Measurements from ENCODE around the gene CMC2. TPM values are rescaled to one million over a fixed set of nuclear protein-coding genes. Genes with fewer than 3 reads are reported as not detected.

Gene CMC2
- total RNA-seq, 4 donors from 2014 or later = 8.9 to 37.8 (median 34.1) TPM

GRCh38 chr16:80954985-80955384 is 51.7 kb downstream of the CMC2 start:
- TF ChIP-seq EP300 (IDR thresholded peaks at IDR 0.05) = no peak
- no peak for TF ChIP-seq POLR2A (IDR thresholded peaks at IDR 0.05)
- TF ChIP-seq, protein P1, sequence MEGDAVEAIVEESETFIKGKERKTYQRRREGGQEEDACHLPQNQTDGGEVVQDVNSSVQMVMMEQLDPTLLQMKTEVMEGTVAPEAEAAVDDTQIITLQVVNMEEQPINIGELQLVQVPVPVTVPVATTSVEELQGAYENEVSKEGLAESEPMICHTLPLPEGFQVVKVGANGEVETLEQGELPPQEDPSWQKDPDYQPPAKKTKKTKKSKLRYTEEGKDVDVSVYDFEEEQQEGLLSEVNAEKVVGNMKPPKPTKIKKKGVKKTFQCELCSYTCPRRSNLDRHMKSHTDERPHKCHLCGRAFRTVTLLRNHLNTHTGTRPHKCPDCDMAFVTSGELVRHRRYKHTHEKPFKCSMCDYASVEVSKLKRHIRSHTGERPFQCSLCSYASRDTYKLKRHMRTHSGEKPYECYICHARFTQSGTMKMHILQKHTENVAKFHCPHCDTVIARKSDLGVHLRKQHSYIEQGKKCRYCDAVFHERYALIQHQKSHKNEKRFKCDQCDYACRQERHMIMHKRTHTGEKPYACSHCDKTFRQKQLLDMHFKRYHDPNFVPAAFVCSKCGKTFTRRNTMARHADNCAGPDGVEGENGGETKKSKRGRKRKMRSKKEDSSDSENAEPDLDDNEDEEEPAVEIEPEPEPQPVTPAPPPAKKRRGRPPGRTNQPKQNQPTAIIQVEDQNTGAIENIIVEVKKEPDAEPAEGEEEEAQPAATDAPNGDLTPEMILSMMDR (IDR thresholded peaks at IDR 0.05) = no peak
- no peak for TF ChIP-seq POLR2AphosphoS5 (IDR thresholded peaks at IDR 0.05)
- H3K36me3 ChIP-seq = no peaks in the 10 kb centered on the region
- H3K27ac ChIP-seq = no peak overlapping the region
- H3K4me1 ChIP-seq = no peaks in the 10 kb centered on the region
- H3K9me3 ChIP-seq = peaks cover 35% of the 10 kb centered on the region
- H3K4me3 ChIP-seq = no peak overlapping the region
- 90% methylated on average over 2 of the region's 5 CpGs for WGBS
- H3K27me3 ChIP-seq = no peaks in the 10 kb centered on the region
- DNase-seq (ENCODE audit: low spot score in 2 of 2) = no peak

GRCh38 chr16:80948886-80949493 is 57.7 kb downstream of the CMC2 start:
- 41% methylated on average over 7 of the region's 7 CpGs for WGBS
- no peak overlapping the region for H3K27ac ChIP-seq
- no peaks in the 10 kb centered on the region for H3K27me3 ChIP-seq
- no peaks in the 10 kb centered on the region for H3K4me1 ChIP-seq
- H3K36me3 ChIP-seq = no peaks in the 10 kb centered on the region
- DNase-seq (ENCODE audit: low spot score in 2 of 2) = no peak
- peaks cover 4% of the 10 kb centered on the region for H3K9me3 ChIP-seq
- no peak for TF ChIP-seq POLR2A (IDR thresholded peaks at IDR 0.05)
- TF ChIP-seq, protein P1 (IDR thresholded peaks at IDR 0.05) = peak; percentile 7 to 45
- H3K4me3 ChIP-seq = no peak overlapping the region

DNA sequence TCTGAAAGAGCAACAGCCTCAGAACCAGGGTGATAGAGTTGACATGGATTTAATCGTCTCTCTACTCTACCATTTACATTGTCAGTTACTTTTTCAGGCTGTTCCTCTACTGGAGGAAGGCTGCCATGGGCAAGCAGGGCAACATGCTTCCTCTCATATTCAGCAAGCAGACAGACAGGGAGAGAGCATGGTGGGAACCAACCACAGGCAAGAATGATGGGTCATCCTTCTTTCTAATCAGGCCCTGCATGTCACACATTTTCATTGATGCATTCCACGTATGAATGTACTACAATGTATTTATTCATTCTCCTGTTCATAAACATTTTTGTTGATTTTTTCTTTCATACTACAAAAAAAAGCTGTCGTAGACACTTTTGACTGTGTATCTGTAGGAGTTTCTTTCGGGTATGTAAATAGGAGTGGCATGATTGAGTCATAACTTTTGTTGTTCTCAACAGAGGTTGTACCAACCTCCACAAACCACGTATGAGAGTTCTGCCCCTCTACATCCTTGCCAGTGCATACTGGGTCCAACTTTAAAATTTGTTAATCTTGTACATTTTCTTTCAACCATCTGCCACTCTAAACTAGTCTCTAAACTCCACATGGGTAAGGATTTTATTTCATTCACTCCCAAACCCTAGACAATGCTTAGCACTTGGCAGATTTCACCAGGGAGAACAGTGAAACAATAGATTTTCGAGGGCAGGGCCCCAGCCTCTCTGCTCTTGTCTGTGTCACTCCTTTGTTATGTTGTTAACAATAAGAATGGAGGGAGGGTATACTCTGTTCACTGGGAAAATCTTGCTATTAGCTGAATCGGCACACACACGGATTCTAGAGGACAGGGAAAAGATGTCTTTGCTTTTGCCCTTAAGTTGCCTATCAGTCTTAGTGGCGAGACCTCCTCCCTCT is 58.7 kb downstream of the CMC2 start:
- no peaks in the 10 kb centered on the region for H3K36me3 ChIP-seq
- no peaks in the 10 kb centered on the region for H3K27me3 ChIP-seq
- no peaks in the 10 kb centered on the region for H3K4me1 ChIP-seq
- H3K4me3 ChIP-seq = no peak overlapping the region
- WGBS = 72% methylated on average over 9 of the region's 9 CpGs
- peaks cover 4% of the 10 kb centered on the region for H3K9me3 ChIP-seq
- no peak overlapping the region for H3K27ac ChIP-seq
- TF ChIP-seq POLR2A (IDR thresholded peaks at IDR 0.05) = no peak
- no peak for TF ChIP-seq EP300 (IDR thresholded peaks at IDR 0.05)
- TF ChIP-seq POLR2AphosphoS5 (IDR thresholded peaks at IDR 0.05) = no peak
- TF ChIP-seq, protein P1 (IDR thresholded peaks at IDR 0.05) = no peak
- DNase-seq (ENCODE audit: low spot score in 2 of 2) = no peak

GRCh38 chr16:80947239-80947638 is 59.4 kb downstream of the CMC2 start:
- peaks cover 3% of the 10 kb centered on the region for H3K9me3 ChIP-seq
- no peaks in the 10 kb centered on the region for H3K36me3 ChIP-seq
- H3K27ac ChIP-seq = no peak overlapping the region
- no peak for TF ChIP-seq POLR2A (IDR thresholded peaks at IDR 0.05)
- no peak for TF ChIP-seq EP300 (IDR thresholded peaks at IDR 0.05)
- TF ChIP-seq, protein P1 (IDR thresholded peaks at IDR 0.05) = no peak
- no peak for TF ChIP-seq POLR2AphosphoS5 (IDR thresholded peaks at IDR 0.05)
- DNase-seq (ENCODE audit: low spot score in 2 of 2) = no peak
- no peaks in the 10 kb centered on the region for H3K4me1 ChIP-seq
- WGBS = 87% methylated on average over 5 of the region's 5 CpGs
- no peaks in the 10 kb centered on the region for H3K27me3 ChIP-seq
- no peak overlapping the region for H3K4me3 ChIP-seq

DNA sequence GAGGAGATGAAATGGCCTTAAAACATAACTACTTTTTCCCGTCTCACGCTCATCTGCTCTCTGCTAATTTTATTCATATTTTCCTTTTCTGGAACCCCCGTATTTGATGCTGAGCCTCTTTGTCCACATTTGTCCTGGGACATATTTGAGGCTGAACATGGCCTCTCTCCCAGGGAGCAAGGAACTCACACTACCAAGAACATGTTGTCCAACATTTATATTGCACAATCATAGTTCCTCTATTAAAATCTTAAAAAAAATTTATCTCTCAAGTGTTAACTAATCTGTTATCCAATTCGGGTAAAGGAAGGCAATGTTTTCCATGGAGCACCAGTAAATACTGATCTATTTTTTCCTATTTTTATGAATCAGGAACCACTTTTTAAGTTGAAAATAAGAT is 60.2 kb downstream of the CMC2 start:
- H3K4me1 ChIP-seq = no peaks in the 10 kb centered on the region
- no peaks in the 10 kb centered on the region for H3K9me3 ChIP-seq
- 70% methylated on average over 4 of the region's 4 CpGs for WGBS
- DNase-seq (ENCODE audit: low spot score in 2 of 2) = no peak
- no peak overlapping the region for H3K4me3 ChIP-seq
- H3K27ac ChIP-seq = peak overlapping the region; percentile 13
- TF ChIP-seq, protein P1 (IDR thresholded peaks at IDR 0.05) = no peak
- TF ChIP-seq EP300 (IDR thresholded peaks at IDR 0.05) (no peak), POLR2A (IDR thresholded peaks at IDR 0.05) (no peak), POLR2AphosphoS5 (IDR thresholded peaks at IDR 0.05) (no peak)
- no peaks in the 10 kb centered on the region for H3K36me3 ChIP-seq
- H3K27me3 ChIP-seq = no peaks in the 10 kb centered on the region

Measured in suprapubic skin (tissue), 4 donors.